ENCODE measurements around the gene FNDC5.

GRCh38 chr1:32863881-32864245 is 6.8 kb downstream of the FNDC5 start:
- TF ChIP-seq CTCF (IDR thresholded peaks at IDR 0.05) (no peak), REST (IDR thresholded peaks at IDR 0.05; ENCODE audit: insufficient read depth in 1 of 2, low read depth in 2 of 2, low read length in 1 of 2) (no peak), TCF7L2 (IDR thresholded peaks at IDR 0.05; ENCODE audit: low read depth, low read length) (no peak)

All from Panc1 (cell line).